Central memory CD4-positive, alpha-beta T cell (primary cell): ENCODE data around the gene SYT15.
"Not testable (repeated sequence)": the region's sequence is repeated elsewhere in the genome, so short reads cannot be mapped to it uniquely, and the experiment has no call there.

Experiments
- DNase-seq: peaks from one replicate; pipeline ENCODE4 v3.0.0; 2022

The SYT15 gene

GRCh38 chr10:46557319-46558121, 21.4 kb upstream of the SYT15 start:
- no peak for DNase-seq

- DNase-seq = no peak
These were observed 20.9 kb upstream of the SYT15 start for GRCh38 chr10:46558122-46558391.

GRCh38 chr10:46558392-46559185, 20.3 kb upstream of the SYT15 start:
- DNase-seq = no peak

- DNase-seq = no peak
These were observed 19.7 kb upstream of the SYT15 start for GRCh38 chr10:46559231-46559671.

- DNase-seq = no peak
These were observed 18.5 kb upstream of the SYT15 start for GRCh38 chr10:46560381-46560780.

- no peak for DNase-seq
These were observed 18.0 kb upstream of the SYT15 start for GRCh38 chr10:46560952-46561351.

GRCh38 chr10:46565591-46566332, 13.2 kb upstream of the SYT15 start:
- peak; percentile 35 for DNase-seq

GRCh38 chr10:46567151-46567550, 11.8 kb upstream of the SYT15 start:
- DNase-seq = not testable (repeated sequence)

- DNase-seq = not testable (repeated sequence)
These were observed 8.3 kb upstream of the SYT15 start for GRCh38 chr10:46570655-46571054.

- not testable (repeated sequence) for DNase-seq
These were observed 6.2 kb upstream of the SYT15 start for GRCh38 chr10:46572765-46573164.

GRCh38 chr10:46573314-46573713, 5.6 kb upstream of the SYT15 start:
- DNase-seq = not testable (repeated sequence)

- not testable (repeated sequence) for DNase-seq
These were observed 5.0 kb upstream of the SYT15 start for GRCh38 chr10:46573884-46574283.

GRCh38 chr10:46577624-46578473, 1.1 kb upstream of the SYT15 start:
- not testable (repeated sequence) for DNase-seq

- not testable (repeated sequence) for DNase-seq
These were observed 450 bp downstream of the SYT15 start for GRCh38 chr10:46579378-46579777.

GRCh38 chr10:46581997-46582396, 3.1 kb downstream of the SYT15 start:
- not testable (repeated sequence) for DNase-seq

GRCh38 chr10:46582568-46582967, 3.6 kb downstream of the SYT15 start:
- DNase-seq = not testable (repeated sequence)

- not testable (repeated sequence) for DNase-seq
These were observed 5.3 kb downstream of the SYT15 start for GRCh38 chr10:46584196-46584595.

GRCh38 chr10:46585246-46585645, 6.3 kb downstream of the SYT15 start:
- DNase-seq = not testable (repeated sequence)

GRCh38 chr10:46587546-46587945, 8.6 kb downstream of the SYT15 start:
- DNase-seq = not testable (repeated sequence)

GRCh38 chr10:46588221-46588620, 9.3 kb downstream of the SYT15 start:
- not testable (repeated sequence) for DNase-seq

GRCh38 chr10:46589589-46589988, 10.7 kb downstream of the SYT15 start:
- not testable (repeated sequence) for DNase-seq

GRCh38 chr10:46591053-46591452, 12.1 kb downstream of the SYT15 start:
- not testable (repeated sequence) for DNase-seq
